Measurements from ENCODE around the gene BPIFB2.
A peak's percentile ranks its signal among the peaks of the same experiment; 100 is the strongest.
"Not testable (repeated sequence)": the region's sequence is repeated elsewhere in the genome, so short reads cannot be mapped to it uniquely, and the experiment has no call there.

Gene BPIFB2

GRCh38 chr20:32972181-32973076 is 35.1 kb upstream of the BPIFB2 start:
- POLR2A ChIA-PET: no interaction called here
- peaks cover 8 to 70% (median 36%) of the 10 kb centered on the region in 4 experiments for H3K4me1 ChIP-seq (ENCODE audit: control extremely low read depth in 1 of 4, control insufficient read depth in 4 of 4, insufficient read depth in 4 of 4, low read length in 3 of 4)
- 68% methylated on average over 10 of the region's 13 CpGs for WGBS (ENCODE audit: insufficient coverage)

GRCh38 chr20:32973077-32973717 is 34.3 kb upstream of the BPIFB2 start:
- no peaks in the 10 kb centered on the region for H3K36me3 ChIP-seq (ENCODE audit: control insufficient read depth in 4 of 4, insufficient read depth in 4 of 4, low read length in 3 of 4)
- peak overlapping the region in 1 of 2 experiments; percentile 73 for H3K27ac ChIP-seq (ENCODE audit: insufficient read depth in 1 of 2, low read depth in 1 of 2, low read length in 2 of 2, poor library complexity in 1 of 2, severe bottlenecking in 2 of 2)
- H3K9me3 ChIP-seq (ENCODE audit: control extremely low read depth in 1 of 5, control insufficient read depth in 4 of 5, insufficient read depth in 2 of 5, low read depth in 1 of 5, low read length in 4 of 5): peaks cover 0 to 19% (median 8%) of the 10 kb centered on the region in 5 experiments
- H3K4me1 ChIP-seq (ENCODE audit: control extremely low read depth in 1 of 4, control insufficient read depth in 4 of 4, insufficient read depth in 4 of 4, low read length in 3 of 4): peaks cover 8 to 66% (median 34%) of the 10 kb centered on the region in 4 experiments
- POLR2A ChIA-PET: no interaction called here
- peak overlapping the region in 1 of 7 experiments; percentile 40 for H3K4me3 ChIP-seq (ENCODE audit: control insufficient read depth in 1 of 7, extremely low read depth in 1 of 7, insufficient read depth in 4 of 7, low read depth in 2 of 7, low read length in 6 of 7)
- 91% methylated on average over 6 of the region's 10 CpGs for WGBS (ENCODE audit: insufficient coverage)
- H3K27me3 ChIP-seq (replicated peaks in 2 of 5; ENCODE audit: control insufficient read depth in 4 of 5, insufficient read depth in 5 of 5, low read length in 4 of 5): no peaks in the 10 kb centered on the region
- CTCF ChIA-PET: interaction anchor here (1.5 to 1.8 kb wide), 3 partner anchors 12 to 71 kb away, joined by 4 to 5 read pairs (median 5); no protein-coding TSS in a partner anchor
- DNase-seq: peak in 1 of 3 donors; percentile 19

More at GRCh38 chr20:32972181-32973076, 35.1 kb upstream of the BPIFB2 start:
- peak overlapping the region in 3 of 7 experiments; percentile 25 to 51 (median 26) for H3K4me3 ChIP-seq (ENCODE audit: control insufficient read depth in 1 of 7, extremely low read depth in 1 of 7, insufficient read depth in 4 of 7, low read depth in 2 of 7, low read length in 6 of 7)
- no peaks in the 10 kb centered on the region for H3K27me3 ChIP-seq (replicated peaks in 2 of 5; ENCODE audit: control insufficient read depth in 4 of 5, insufficient read depth in 5 of 5, low read length in 4 of 5)
- peak overlapping the region; percentile 75 to 83 for H3K27ac ChIP-seq (ENCODE audit: insufficient read depth in 1 of 2, low read depth in 1 of 2, low read length in 2 of 2, poor library complexity in 1 of 2, severe bottlenecking in 2 of 2)
- CTCF ChIA-PET: interaction anchor here (1.5 to 1.8 kb wide), 2 partner anchors 13 to 71 kb away, joined by 5 read pairs; no protein-coding TSS in a partner anchor
- no peaks in the 10 kb centered on the region for H3K36me3 ChIP-seq (ENCODE audit: control insufficient read depth in 4 of 4, insufficient read depth in 4 of 4, low read length in 3 of 4)
- peaks cover 0 to 17% (median 8%) of the 10 kb centered on the region in 5 experiments for H3K9me3 ChIP-seq (ENCODE audit: control extremely low read depth in 1 of 5, control insufficient read depth in 4 of 5, insufficient read depth in 2 of 5, low read depth in 1 of 5, low read length in 4 of 5)
- peak; percentile 88 to 98 (median 97) for DNase-seq

- H3K4me3 ChIP-seq (ENCODE audit: control insufficient read depth in 1 of 7, extremely low read depth in 1 of 7, insufficient read depth in 4 of 7, low read depth in 2 of 7, low read length in 6 of 7); H3K27ac ChIP-seq (ENCODE audit: insufficient read depth in 1 of 2, low read depth in 1 of 2, low read length in 2 of 2, poor library complexity in 1 of 2, severe bottlenecking in 2 of 2); DNase-seq; H3K36me3 ChIP-seq (ENCODE audit: control insufficient read depth in 4 of 4, insufficient read depth in 4 of 4, low read length in 3 of 4); H3K27me3 ChIP-seq (replicated peaks in 2 of 5; ENCODE audit: control insufficient read depth in 4 of 5, insufficient read depth in 5 of 5, low read length in 4 of 5): not testable (repeated sequence)
- ChIA-PET CTCF (interaction anchor here (1.5 to 1.8 kb wide), 3 partner anchors 11 to 73 kb away, joined by 4 to 5 read pairs (median 5); no protein-coding TSS in a partner anchor), POLR2A (interaction anchor here (0.6 kb wide), 1 partner anchor 323 kb away, joined by 3 read pairs; no protein-coding TSS in a partner anchor)
- peaks cover 0 to 19% (median 8%) of the 10 kb centered on the region in 5 experiments for H3K9me3 ChIP-seq (ENCODE audit: control extremely low read depth in 1 of 5, control insufficient read depth in 4 of 5, insufficient read depth in 2 of 5, low read depth in 1 of 5, low read length in 4 of 5)
- WGBS (ENCODE audit: insufficient coverage): 94% methylated on average over 7 of the region's 9 CpGs
- peaks cover 8 to 56% (median 32%) of the 10 kb centered on the region in 4 experiments for H3K4me1 ChIP-seq (ENCODE audit: control extremely low read depth in 1 of 4, control insufficient read depth in 4 of 4, insufficient read depth in 4 of 4, low read length in 3 of 4)
Observed at GRCh38 chr20:32974204-32975064, 33.1 kb upstream of the BPIFB2 start.

- H3K27ac ChIP-seq (ENCODE audit: insufficient read depth in 1 of 2, low read depth in 1 of 2, low read length in 2 of 2, poor library complexity in 1 of 2, severe bottlenecking in 2 of 2); H3K27me3 ChIP-seq (replicated peaks in 2 of 5; ENCODE audit: control insufficient read depth in 4 of 5, insufficient read depth in 5 of 5, low read length in 4 of 5); H3K36me3 ChIP-seq (ENCODE audit: control insufficient read depth in 4 of 4, insufficient read depth in 4 of 4, low read length in 3 of 4); H3K4me3 ChIP-seq (ENCODE audit: control insufficient read depth in 1 of 7, extremely low read depth in 1 of 7, insufficient read depth in 4 of 7, low read depth in 2 of 7, low read length in 6 of 7); POLR2A ChIA-PET; DNase-seq; CTCF ChIA-PET: not testable (repeated sequence)
- Histone ChIP-seq H3K4me1 (ENCODE audit: control extremely low read depth in 1 of 4, control insufficient read depth in 4 of 4, insufficient read depth in 4 of 4, low read length in 3 of 4) (peaks cover 8 to 49% (median 29%) of the 10 kb centered on the region in 4 experiments), H3K9me3 (ENCODE audit: control extremely low read depth in 1 of 5, control insufficient read depth in 4 of 5, insufficient read depth in 2 of 5, low read depth in 1 of 5, low read length in 4 of 5) (peaks cover 0 to 19% (median 8%) of the 10 kb centered on the region in 5 experiments)
- 100% methylated on average over 2 of the region's 4 CpGs for WGBS (ENCODE audit: insufficient coverage)
Observed at GRCh38 chr20:32975121-32975520, 32.4 kb upstream of the BPIFB2 start.

GRCh38 chr20:32975698-32976674 is 31.5 kb upstream of the BPIFB2 start:
- Histone ChIP-seq H3K27me3 (replicated peaks in 2 of 5; ENCODE audit: control insufficient read depth in 4 of 5, insufficient read depth in 5 of 5, low read length in 4 of 5) (no peaks in the 10 kb centered on the region), H3K27ac (ENCODE audit: insufficient read depth in 1 of 2, low read depth in 1 of 2, low read length in 2 of 2, poor library complexity in 1 of 2, severe bottlenecking in 2 of 2) (no peak overlapping the region), H3K4me3 (ENCODE audit: control insufficient read depth in 1 of 7, extremely low read depth in 1 of 7, insufficient read depth in 4 of 7, low read depth in 2 of 7, low read length in 6 of 7) (no peak overlapping the region), H3K9me3 (ENCODE audit: control extremely low read depth in 1 of 5, control insufficient read depth in 4 of 5, insufficient read depth in 2 of 5, low read depth in 1 of 5, low read length in 4 of 5) (peaks cover 0 to 19% (median 8%) of the 10 kb centered on the region in 5 experiments), H3K4me1 (ENCODE audit: control extremely low read depth in 1 of 4, control insufficient read depth in 4 of 4, insufficient read depth in 4 of 4, low read length in 3 of 4) (peaks cover 8 to 42% (median 21%) of the 10 kb centered on the region in 4 experiments), H3K36me3 (ENCODE audit: control insufficient read depth in 4 of 4, insufficient read depth in 4 of 4, low read length in 3 of 4) (no peaks in the 10 kb centered on the region)
- ChIA-PET POLR2A (no interaction called here), CTCF (no interaction called here)
- WGBS (ENCODE audit: insufficient coverage): 94% methylated on average over 14 of the region's 15 CpGs
- no peak for DNase-seq

GRCh38 chr20:32976746-32977145 is 30.8 kb upstream of the BPIFB2 start:
- no peaks in the 10 kb centered on the region for H3K36me3 ChIP-seq (ENCODE audit: control insufficient read depth in 4 of 4, insufficient read depth in 4 of 4, low read length in 3 of 4)
- no peak for DNase-seq
- ChIA-PET POLR2A (no interaction called here), CTCF (interaction anchor here (0.6 kb wide), 1 partner anchor 130 kb away, joined by 4 read pairs; no protein-coding TSS in a partner anchor)
- no peaks in the 10 kb centered on the region for H3K27me3 ChIP-seq (replicated peaks in 2 of 5; ENCODE audit: control insufficient read depth in 4 of 5, insufficient read depth in 5 of 5, low read length in 4 of 5)
- H3K9me3 ChIP-seq (ENCODE audit: control extremely low read depth in 1 of 5, control insufficient read depth in 4 of 5, insufficient read depth in 2 of 5, low read depth in 1 of 5, low read length in 4 of 5): peaks cover 0 to 19% (median 8%) of the 10 kb centered on the region in 5 experiments
- H3K4me3 ChIP-seq (ENCODE audit: control insufficient read depth in 1 of 7, extremely low read depth in 1 of 7, insufficient read depth in 4 of 7, low read depth in 2 of 7, low read length in 6 of 7): no peak overlapping the region
- H3K4me1 ChIP-seq (ENCODE audit: control extremely low read depth in 1 of 4, control insufficient read depth in 4 of 4, insufficient read depth in 4 of 4, low read length in 3 of 4): peaks cover under 1 to 39% (median 13%) of the 10 kb centered on the region in 4 experiments
- WGBS (ENCODE audit: insufficient coverage): 94% methylated on average over 5 of the region's 6 CpGs
- no peak overlapping the region for H3K27ac ChIP-seq (ENCODE audit: insufficient read depth in 1 of 2, low read depth in 1 of 2, low read length in 2 of 2, poor library complexity in 1 of 2, severe bottlenecking in 2 of 2)
